ENCODE data around the gene MAN1C1.
A peak's percentile ranks its signal among the peaks of the same experiment; 100 is the strongest.

MAN1C1 gene

GRCh38 chr1:25616095-25616986, at the start of gene MAN1C1:
MAN1C1 (plus strand) TSS chr1:25616791; CDS start chr1:25617798, 1,007 bp downstream.
- peak; percentile 62 for FAIRE-seq
- DNase-seq (ENCODE audit: extremely low spot score, insufficient read length, low read depth), result peak; percentile 90

- FAIRE-seq (no peak), DNase-seq (ENCODE audit: extremely low spot score, insufficient read length, low read depth) (no peak)
These were observed 48.9 kb upstream of the MAN1C1 start for GRCh38 chr1:25567710-25568089.

GRCh38 chr1:25568090-25568833, 48.3 kb upstream of the MAN1C1 start:
- DNase-seq (ENCODE audit: extremely low spot score, insufficient read length, low read depth) (no peak), FAIRE-seq (no peak)

- FAIRE-seq (no peak), DNase-seq (ENCODE audit: extremely low spot score, insufficient read length, low read depth) (no peak)
These were observed 47.6 kb upstream of the MAN1C1 start for GRCh38 chr1:25568834-25569596.

- FAIRE-seq (no peak), DNase-seq (ENCODE audit: extremely low spot score, insufficient read length, low read depth) (no peak)
These were observed 46.8 kb upstream of the MAN1C1 start for GRCh38 chr1:25569597-25570396.

GRCh38 chr1:25570798-25571521, 45.6 kb upstream of the MAN1C1 start:
- FAIRE-seq (no peak), DNase-seq (ENCODE audit: extremely low spot score, insufficient read length, low read depth) (no peak)

GRCh38 chr1:25571522-25571970, 45.0 kb upstream of the MAN1C1 start:
- no peak for FAIRE-seq

GRCh38 chr1:25572107-25572506, 44.5 kb upstream of the MAN1C1 start:
- no peak for DNase-seq (ENCODE audit: extremely low spot score, insufficient read length, low read depth)
- no peak for FAIRE-seq

More at GRCh38 chr1:25571522-25571970, 45.0 kb upstream of the MAN1C1 start:
- no peak for DNase-seq (ENCODE audit: extremely low spot score, insufficient read length, low read depth)

- FAIRE-seq (peak; percentile 47), DNase-seq (ENCODE audit: extremely low spot score, insufficient read length, low read depth) (peak; percentile 32)
These were observed 43.6 kb upstream of the MAN1C1 start for GRCh38 chr1:25572708-25573590.

GRCh38 chr1:25573591-25573930, 43.0 kb upstream of the MAN1C1 start:
- FAIRE-seq, result no peak

GRCh38 chr1:25573961-25574360, 42.6 kb upstream of the MAN1C1 start:
- no peak for FAIRE-seq
- DNase-seq (ENCODE audit: extremely low spot score, insufficient read length, low read depth), result no peak

More at GRCh38 chr1:25573591-25573930, 43.0 kb upstream of the MAN1C1 start:
- DNase-seq (ENCODE audit: extremely low spot score, insufficient read length, low read depth), result no peak

- FAIRE-seq (no peak), DNase-seq (ENCODE audit: extremely low spot score, insufficient read length, low read depth) (no peak)
These were observed 41.4 kb upstream of the MAN1C1 start for GRCh38 chr1:25575191-25575590.

- DNase-seq (ENCODE audit: extremely low spot score, insufficient read length, low read depth) (no peak), FAIRE-seq (no peak)
These were observed 40.0 kb upstream of the MAN1C1 start for GRCh38 chr1:25576459-25577133.

- FAIRE-seq (no peak), DNase-seq (ENCODE audit: extremely low spot score, insufficient read length, low read depth) (no peak)
These were observed 39.3 kb upstream of the MAN1C1 start for GRCh38 chr1:25577134-25577920.

GRCh38 chr1:25579292-25580252, 37.0 kb upstream of the MAN1C1 start:
- DNase-seq (ENCODE audit: extremely low spot score, insufficient read length, low read depth) (no peak), FAIRE-seq (no peak)

- FAIRE-seq, result no peak
- no peak for DNase-seq (ENCODE audit: extremely low spot score, insufficient read length, low read depth)
These were observed 35.7 kb upstream of the MAN1C1 start for GRCh38 chr1:25580927-25581326.

Measured in GM18507 (cell line).